NCI-H2227 treated with DMSO at 0.1 percent for 48 hours (cell line): ENCODE measurements around the gene DBI.

ENCODE experiments used
- DNase-seq: peaks from one replicate; lab custom pipeline; 2025; lab: John Stamatoyannopoulos, UW

DBI gene

DNA sequence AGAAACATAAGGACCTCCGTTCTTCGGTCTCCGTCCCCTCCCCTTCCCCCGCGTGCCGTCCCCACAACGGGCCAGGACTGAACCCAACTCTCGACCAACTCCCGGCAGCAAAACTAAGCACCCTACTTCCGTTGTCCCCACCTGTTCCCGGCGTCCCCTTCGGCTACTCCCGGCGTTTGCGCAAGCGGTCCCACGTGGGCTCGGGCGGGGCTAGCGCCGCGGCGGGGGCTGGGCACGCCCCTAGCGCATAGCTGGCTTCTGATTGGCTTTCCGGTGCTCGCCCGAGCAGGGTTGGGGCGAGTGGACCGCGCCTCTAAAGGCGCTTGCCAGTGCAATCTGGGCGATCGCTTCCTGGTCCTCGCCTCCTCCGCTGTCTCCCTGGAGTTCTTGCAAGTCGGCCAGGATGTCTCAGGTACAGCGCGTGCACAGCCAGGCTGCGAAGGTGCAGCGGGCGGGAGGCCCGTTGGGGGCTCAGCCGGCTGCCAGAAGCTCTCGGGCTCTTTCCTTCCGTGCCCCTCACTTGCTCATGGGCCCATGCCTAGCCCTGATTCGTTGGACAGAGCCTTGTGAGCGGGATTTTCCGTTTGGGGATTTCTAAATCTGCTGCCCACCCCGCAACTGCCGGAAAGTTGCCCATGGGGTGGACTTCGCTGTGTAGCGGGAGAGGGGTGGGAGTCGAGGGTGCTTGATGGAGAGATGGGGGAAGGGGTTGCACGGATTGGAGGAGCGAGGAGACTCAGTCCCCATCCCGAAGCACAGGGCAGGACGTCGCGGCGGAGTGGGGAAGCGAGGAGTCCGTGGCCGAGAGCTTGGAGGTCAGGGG lies at the start of gene DBI, which contains the start of gene C2orf76:
DBI (plus strand) TSS at position 329 of the 823 bp plus-strand sequence; CDS start at position 404, 75 bp downstream.
C2orf76 (minus strand) TSS at position 186 of the 823 bp plus-strand sequence. CDS start 26,875 bp downstream, outside the sequence.
- peak; percentile 94 for DNase-seq

GRCh38 chr2:119317554-119317953 lies 49.2 kb upstream of the DBI start:
- DNase-seq: no peak

- no peak for DNase-seq
Observed at GRCh38 chr2:119319593-119319992, 47.2 kb upstream of the DBI start.

DNA sequence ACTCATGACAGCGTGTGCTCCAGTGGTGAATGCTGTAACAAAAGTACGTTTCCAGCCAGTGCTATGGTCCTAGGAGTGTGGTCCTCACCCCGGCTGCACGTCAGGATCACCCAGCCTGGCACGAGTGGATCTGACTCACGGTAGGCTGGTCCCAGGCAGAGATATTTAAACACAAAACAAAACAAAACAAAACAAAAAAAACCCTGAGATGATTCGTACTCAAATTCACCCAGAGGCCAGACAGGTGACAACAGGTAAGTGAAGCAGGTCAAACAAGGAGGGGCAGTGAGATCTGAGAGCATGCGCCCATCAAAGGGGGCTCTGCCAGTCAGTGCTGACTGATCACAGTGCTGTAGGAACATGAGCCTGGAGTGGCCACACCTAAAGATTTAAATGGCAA lies 43.3 kb upstream of the DBI start:
- DNase-seq: no peak

GRCh38 chr2:119324685-119325270 lies 42.0 kb upstream of the DBI start:
- no peak for DNase-seq

- no peak for DNase-seq
Observed at GRCh38 chr2:119326938-119327337, 39.8 kb upstream of the DBI start.

DNA sequence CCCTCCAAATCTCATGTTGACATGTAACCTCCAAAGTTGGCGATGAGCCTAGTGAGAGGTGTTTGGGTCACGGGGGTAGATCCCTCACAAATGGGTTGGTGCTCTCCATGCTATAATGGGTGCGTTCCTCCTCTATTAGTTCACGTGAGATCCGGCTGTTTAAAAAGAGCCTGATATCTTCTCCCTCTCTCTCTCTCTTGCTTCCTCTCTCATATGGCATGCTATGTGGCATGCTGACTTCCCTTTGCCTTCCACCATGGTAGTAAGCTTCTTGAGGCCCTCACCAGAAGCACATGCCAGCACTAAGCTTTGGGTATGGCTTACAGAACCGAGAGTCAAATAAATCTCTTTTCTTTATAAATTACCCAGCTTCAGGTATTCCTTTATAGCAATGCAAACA lies 39.3 kb upstream of the DBI start:
- no peak for DNase-seq

DNA sequence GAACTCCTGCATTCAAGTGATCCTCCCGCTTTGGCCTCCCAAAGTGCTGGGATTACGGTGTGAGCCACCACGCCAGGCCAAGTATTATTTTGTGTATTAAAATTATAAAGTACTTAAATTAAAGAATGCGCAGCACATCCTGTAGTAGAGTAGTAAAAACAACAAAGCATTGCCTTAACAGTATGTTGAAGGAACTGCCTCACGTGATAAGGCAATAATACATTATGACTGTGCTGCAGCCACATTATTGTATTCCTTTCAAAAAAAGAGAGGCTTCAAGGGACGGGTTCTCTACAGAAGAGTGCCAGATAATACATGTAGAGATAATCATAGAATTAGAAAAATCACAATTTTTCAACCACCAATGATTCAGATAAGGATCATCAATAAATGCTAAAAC lies 33.8 kb upstream of the DBI start:
- no peak for DNase-seq

DNA sequence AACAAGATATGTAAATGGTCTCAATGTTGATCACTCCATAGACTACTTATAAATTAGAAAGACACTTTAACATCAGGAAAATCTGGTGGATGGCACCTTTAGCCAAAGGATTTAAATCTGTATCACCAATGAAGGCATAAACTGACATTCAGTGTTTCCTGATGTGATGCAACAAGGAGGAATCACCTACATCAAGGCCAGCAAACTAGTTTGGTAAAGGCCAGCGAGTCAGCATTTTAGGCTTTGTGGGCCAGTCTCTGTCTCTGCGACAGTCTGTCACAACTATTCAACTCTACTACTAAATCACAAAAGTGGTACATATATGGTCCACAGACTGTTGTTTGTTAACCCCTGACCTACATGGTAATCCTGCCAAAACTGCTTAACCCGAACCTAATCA lies 33.4 kb upstream of the DBI start:
- no peak for DNase-seq

DNA sequence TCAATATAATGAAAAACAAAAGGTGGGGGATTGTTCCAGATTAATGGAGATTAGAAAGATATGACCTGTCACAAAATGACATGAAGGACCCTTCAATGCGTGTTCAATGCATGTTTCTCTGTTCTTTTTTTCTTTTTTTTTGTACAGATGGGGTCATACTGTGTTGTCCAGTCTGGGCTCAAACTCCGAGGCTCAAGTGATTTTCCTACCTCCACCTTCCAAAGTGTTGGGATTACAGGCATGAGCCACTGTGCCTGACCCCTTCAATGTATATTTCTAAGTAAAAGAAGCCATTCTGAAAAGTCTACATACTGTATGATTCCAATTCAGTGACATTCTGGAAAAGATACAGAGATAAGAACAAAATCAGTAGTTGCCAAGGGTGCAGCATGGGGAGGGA lies 32.9 kb upstream of the DBI start:
- no peak for DNase-seq

DNA sequence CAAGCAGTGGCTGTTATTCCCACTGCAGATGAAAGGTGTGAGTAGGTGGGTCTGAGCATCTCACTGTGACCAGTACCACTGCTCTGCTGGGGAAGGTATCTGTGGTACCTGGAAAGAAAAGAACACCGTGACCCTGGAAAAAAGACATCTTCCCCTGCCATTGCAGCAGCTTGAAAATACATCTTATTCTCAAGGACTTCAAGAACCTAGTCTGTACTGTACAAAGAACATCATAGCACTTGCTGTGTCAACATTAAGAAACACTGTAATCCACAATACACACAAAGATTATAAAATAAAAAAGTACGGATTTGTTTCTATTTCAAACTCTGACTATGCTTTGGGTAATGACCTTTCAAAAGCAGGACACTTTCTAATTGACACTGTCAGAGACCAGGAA lies 29.0 kb upstream of the DBI start:
- DNase-seq: no peak

- DNase-seq: no peak
Observed at GRCh38 chr2:119338272-119338671, 28.5 kb upstream of the DBI start.

- DNase-seq: no peak
Observed at GRCh38 chr2:119338826-119339561, 27.8 kb upstream of the DBI start.

GRCh38 chr2:119339562-119339923 lies 27.2 kb upstream of the DBI start:
- DNase-seq: no peak

DNA sequence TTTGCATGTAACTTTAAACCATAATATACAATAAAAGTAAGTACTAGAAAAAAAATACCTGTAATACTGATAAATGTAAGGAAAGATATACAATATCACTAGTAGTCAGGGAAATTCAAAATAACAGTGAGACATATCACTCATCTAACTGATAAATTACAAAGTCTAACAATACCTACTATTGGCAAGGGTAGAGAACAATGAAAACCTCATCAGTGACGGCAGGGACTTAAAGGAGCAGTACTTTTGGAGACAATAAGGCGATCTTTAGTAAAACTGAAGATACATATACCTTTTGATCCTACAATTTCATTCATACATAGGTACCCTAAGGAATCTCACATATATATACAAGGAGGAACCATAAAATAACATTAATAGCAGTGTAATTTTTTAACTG lies 25.1 kb upstream of the DBI start:
- no peak for DNase-seq

GRCh38 chr2:119349289-119349688 lies 17.5 kb upstream of the DBI start:
- DNase-seq: no peak

GRCh38 chr2:119350311-119350998 lies 16.3 kb upstream of the DBI start:
- DNase-seq: no peak

DNA sequence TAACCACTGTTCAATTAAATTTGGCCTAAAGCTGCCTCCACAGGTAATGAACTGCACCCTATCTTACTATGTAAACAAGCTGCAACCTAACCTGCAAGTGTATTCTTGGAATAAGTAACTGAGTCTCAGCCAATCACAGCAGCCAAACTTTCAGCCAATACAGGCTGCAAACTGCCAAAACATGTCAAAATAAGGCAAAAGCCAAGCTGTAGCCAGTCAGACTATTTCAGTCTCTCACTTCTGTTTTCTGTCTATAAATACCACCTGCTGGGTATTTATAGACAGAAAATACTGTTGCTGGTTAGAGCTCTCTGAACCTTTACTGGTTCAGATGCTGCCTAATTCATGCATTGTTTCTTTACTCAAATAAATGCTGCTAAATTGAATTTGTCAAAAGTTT lies 14.4 kb upstream of the DBI start:
- no peak for DNase-seq

DNA sequence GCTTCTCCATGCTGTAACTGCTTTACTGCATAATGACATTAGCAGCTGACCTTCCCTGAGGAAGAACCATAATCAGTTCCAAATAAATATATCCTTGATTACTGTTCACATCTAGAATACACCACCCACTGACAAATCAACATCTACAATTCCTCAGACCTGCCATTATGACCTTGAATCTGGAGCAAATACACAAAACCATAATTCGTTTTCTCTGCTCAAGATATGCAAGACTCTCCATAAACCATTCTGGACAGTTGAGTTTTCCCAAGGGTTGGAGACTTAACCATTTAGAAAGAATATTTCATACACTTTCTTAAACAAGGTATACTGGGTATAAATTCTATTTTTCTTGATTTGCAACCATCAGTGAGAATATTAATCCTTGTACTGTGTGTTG lies 11.9 kb upstream of the DBI start:
- DNase-seq: no peak

GRCh38 chr2:119359774-119360173 lies 7.0 kb upstream of the DBI start:
- no peak for DNase-seq

- DNase-seq: no peak
Observed at GRCh38 chr2:119360423-119360966, 6.3 kb upstream of the DBI start.

DNA sequence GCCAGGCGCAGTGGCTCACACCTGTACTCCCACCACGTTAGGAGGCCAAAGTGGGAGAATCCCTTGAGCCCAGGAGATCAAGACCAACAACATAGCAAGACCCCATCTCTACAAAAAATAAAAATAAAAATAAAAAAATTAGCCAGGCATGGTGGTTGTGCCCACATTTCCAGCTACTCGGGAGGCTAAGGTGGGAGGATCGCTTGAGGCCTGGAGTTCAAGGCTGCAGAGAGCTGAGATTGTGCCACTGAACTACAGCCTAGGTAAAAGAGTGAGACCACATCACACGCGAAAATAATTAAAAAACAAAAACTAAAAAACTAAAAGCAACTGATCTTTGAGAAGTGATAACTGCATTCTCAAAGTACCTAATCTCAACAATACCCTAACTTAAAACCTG lies 2.0 kb upstream of the DBI start:
- DNase-seq: no peak
